Effector CD8-positive, alpha-beta T cell (primary cell): ENCODE results near the gene LMNTD2.

Experiments
- DNase-seq: peaks from one replicate; lab custom pipeline; 2025; lab: John Stamatoyannopoulos, UW

LMNTD2 gene

GRCh38 chr11:514606-515005, 45.9 kb downstream of the LMNTD2 start:
- no peak for DNase-seq

- no peak for DNase-seq
These were observed 47.6 kb downstream of the LMNTD2 start for GRCh38 chr11:512761-513595.

- no peak for DNase-seq
These were observed 51.6 kb downstream of the LMNTD2 start for GRCh38 chr11:508956-509355.

- DNase-seq = no peak
These were observed 52.6 kb downstream of the LMNTD2 start for GRCh38 chr11:507727-508515.

GRCh38 chr11:506995-507726, 53.4 kb downstream of the LMNTD2 start, which contains the start of gene RNH1:
RNH1 (minus strand) TSS chr11:507242; CDS start chr11:502162, 5,080 bp downstream.
- peak; percentile 99 for DNase-seq

GRCh38 chr11:506238-506994, 54.1 kb downstream of the LMNTD2 start:
- DNase-seq = peak; percentile 91

- DNase-seq = no peak
These were observed 55.6 kb downstream of the LMNTD2 start for GRCh38 chr11:504994-505344.
